GM12878 (cell line): Measurements from ENCODE around the gene PPIE. TPM values are rescaled to one million over a fixed set of nuclear protein-coding genes. Genes with fewer than 3 reads are reported as not detected.

Experiments used
- ATAC-seq: fragments of 200-7000 bp; cut with Tn5 transposase; 3 replicates; pipeline ENCODE4 v1.9.1; 2020; ENCODE audit warnings: mild to moderate bottlenecking, moderate library complexity
- BruUV-seq: library from RNA; stranded (reverse); fragments of 400-500 nt; replicated peaks from 2 replicates; lab custom pipeline; 2021; lab: Mats Ljungman, UMichigan
- CTCF ChIA-PET: fragments of 300-600 bp; sonication (Branson Sonifier 250); formaldehyde crosslinking; extraction: SDS; loops from one replicate; lab custom pipeline; 2021; ENCODE audit warnings: inconsistent platforms; lab: Yijun Ruan, JAX
- POLR2A ChIA-PET: fragments of 350-600 bp; formaldehyde crosslinking; extraction: SDS; loops from one replicate; lab custom pipeline; 2021; ENCODE audit warnings: inconsistent platforms; lab: Charles Lee
- RAD21 ChIA-PET: fragments of 300-600 bp; sonication (Branson Sonifier 250); formaldehyde crosslinking; loops from one replicate; lab custom pipeline; 2023; ENCODE audit warnings: antibody characterized with exemption; ENCODE audit not compliant: unreplicated experiment; lab: Charles Lee
- SMC1A ChIA-PET: fragments of 300-600 bp; sonication (Branson Sonifier 250); formaldehyde crosslinking; loops from one replicate; lab custom pipeline; 2023; ENCODE audit not compliant: unreplicated experiment, uncharacterized antibody; lab: Charles Lee
- DNase-seq: peaks from one replicate; pipeline ENCODE4 v3.0.0-alpha.2; 2011; ENCODE audit warnings: low read depth, low spot score
- FAIRE-seq: peaks from 3 replicates; lab custom pipeline; 2011; peaks lifted over from hg19 to GRCh38; lab: Jason Lieb, UNC
- H2AFZ ChIP-seq: 2 replicates; pipeline ENCODE4 v1.6.0; 2011; ENCODE audit warnings: low read depth, low read length, control low read depth; ENCODE audit not compliant: control insufficient read depth
- H3K27ac ChIP-seq: 2 replicates; pipeline ENCODE4 v1.5.1; 2011; ENCODE audit warnings: control low read depth; ENCODE audit not compliant: control insufficient read depth, insufficient read depth
- H3K27me3 ChIP-seq, 2 experiments: replicated peaks in 1 of 2; 2 replicates each; pipeline versions ENCODE4 v1.6.0 to v1.6.1; 2011; ENCODE audit warnings: low read length in 1 of 2; ENCODE audit not compliant: control insufficient read depth in 2 of 2, insufficient read depth in 2 of 2
- H3K36me3 ChIP-seq, 2 experiments: 2 replicates each; pipeline ENCODE4 v1.5.1; 2011; ENCODE audit warnings: low read length in 1 of 2; ENCODE audit not compliant: control insufficient read depth in 2 of 2, insufficient read depth in 2 of 2
- H3K4me1 ChIP-seq: 2 replicates; pipeline ENCODE4 v1.6.1; 2011; ENCODE audit warnings: mild to moderate bottlenecking, low read length, moderate library complexity, mixed read lengths; ENCODE audit not compliant: control insufficient read depth, insufficient read depth
- H3K4me2 ChIP-seq: 2 replicates; pipeline ENCODE4 v1.6.0; 2011; ENCODE audit warnings: control low read depth; ENCODE audit not compliant: control insufficient read depth, insufficient read depth
- H3K4me3 ChIP-seq: fragments of 200-600 bp; sonication (generic); 2 replicates; pipeline ENCODE4 v1.5.1; 2016
- H3K79me2 ChIP-seq: 2 replicates; pipeline ENCODE4 v1.6.0; 2011; ENCODE audit warnings: low read length; ENCODE audit not compliant: control insufficient read depth, insufficient read depth
- H3K9ac ChIP-seq: 2 replicates; pipeline ENCODE4 v1.8.0; 2011; ENCODE audit warnings: low read length, control low read depth, mixed read lengths; ENCODE audit not compliant: control insufficient read depth, insufficient read depth
- H3K9me3 ChIP-seq: replicated peaks from 3 replicates; pipeline ENCODE4 v1.5.1; 2011; ENCODE audit warnings: mild to moderate bottlenecking, low read length; ENCODE audit not compliant: control insufficient read depth, insufficient read depth
- H4K20me1 ChIP-seq: 2 replicates; pipeline ENCODE4 v1.6.0; 2011; ENCODE audit not compliant: control insufficient read depth, insufficient read depth
- ASH2L ChIP-seq: fragments of 300-600, 200-600 bp; sonication (generic); IDR thresholded peaks from 2 replicates; pipeline ENCODE4 v1.6.1; 2017; ENCODE audit warnings: low read depth, mild to moderate bottlenecking, borderline replicate concordance
- ETV6 ChIP-seq, 2 experiments: fragments of 450-650 bp in 1 of 2; IDR thresholded peaks in 1 of 2; conservative IDR thresholded peaks in 1 of 2; 2 replicates each; pipeline ENCODE4 v1.6.1; 2014; ENCODE audit warnings: antibody characterized with exemption in 1 of 2, borderline replicate concordance in 1 of 2, low read depth in 1 of 2, mild to moderate bottlenecking in 1 of 2, moderate library complexity in 1 of 2
- FOXM1 ChIP-seq: IDR thresholded peaks from 2 replicates; pipeline ENCODE4 v1.6.1; 2012; ENCODE audit warnings: low read depth, mild to moderate bottlenecking, inconsistent platforms, low read length, moderate library complexity
- HDAC6 ChIP-seq: fragments of 200-600 bp; sonication (generic); IDR thresholded peaks from one replicate; pipeline ENCODE4 v1.8.0; 2017; ENCODE audit warnings: antibody characterized with exemption; ENCODE audit not compliant: unreplicated experiment
- KAT2A ChIP-seq: conservative IDR thresholded peaks from 2 replicates; pipeline ENCODE4 v1.6.1; 2011; ENCODE audit warnings: low read depth, low read length; ENCODE audit not compliant: control insufficient read depth
- MYC ChIP-seq: IDR thresholded peaks from 2 replicates; pipeline ENCODE4 v1.6.1; 2011; ENCODE audit warnings: mild to moderate bottlenecking, low read length, moderate library complexity, inconsistent platforms; ENCODE audit not compliant: insufficient read depth, insufficient replicate concordance, insufficient read length, severe bottlenecking
- PAX5 ChIP-seq: IDR thresholded peaks from 2 replicates; pipeline ENCODE4 v1.6.1; 2011; ENCODE audit warnings: low read depth, low read length, borderline replicate concordance
- PAX8 ChIP-seq: fragments of 450-650 bp; IDR thresholded peaks from 2 replicates; pipeline ENCODE4 v1.6.1; 2017; ENCODE audit warnings: mild to moderate bottlenecking, moderate library complexity
- RB1 ChIP-seq: fragments of 450-650 bp; formaldehyde crosslinking; IDR thresholded peaks from 2 replicates; pipeline ENCODE4 v1.6.1; 2017; ENCODE audit warnings: mild to moderate bottlenecking, borderline replicate concordance
- WRNIP1 ChIP-seq: IDR thresholded peaks from 2 replicates; pipeline ENCODE4 v1.6.1; 2011; ENCODE audit warnings: low read depth, low read length, improper control_type of control experiment, borderline replicate concordance
- ZNF622 ChIP-seq: fragments of 450-650 bp; IDR thresholded peaks from 2 replicates; pipeline ENCODE4 v1.6.1; 2017; ENCODE audit warnings: mild to moderate bottlenecking, inconsistent platforms
- WGBS: methylation state at CpG from one replicate; pipeline ENCODE4 v1.1.6; 2016; ENCODE audit warnings: low lambda C conversion rate; ENCODE audit not compliant: insufficient replicate concordance, insufficient coverage; ENCODE audit errors: missing lambda C conversion rate; 5-methylcytosine and 5-hydroxymethylcytosine counted together
- in situ Hi-C: fragments of 300-500 bp; cut with MboI; formaldehyde crosslinking; loops from 9 replicates; pipeline ENCODE4 v1.14.3; 2018; ENCODE audit warnings: mixed read lengths
- intact Hi-C: fragments of 100-400 bp; cut with micrococcal nuclease; formaldehyde crosslinking; loops from one replicate; pipeline ENCODE4 v1.14.2; 2022; ENCODE audit not compliant: unreplicated experiment
- polyA plus RNA-seq, 11 experiments: library from polyadenylated mRNA; depleted of rRNA in 4 of 11; unstranded in 6 of 11; stranded (reverse) in 5 of 11; fragments of >200 nt; fragmentation: Nextera tagmentation in 4 of 11; fragmentation: Illumina TruSeq in 1 of 11; extraction: Ambion mirVana in 4 of 11; extraction: Trizol in 1 of 11; gene quantifications; 1 replicate in 1 of 11; 2 replicates in 10 of 11; pipeline versions ENCODE4 v1.2.1 to v1.2.3, GENCODE V29; 2011 to 2016; ENCODE audit warnings: inconsistent platforms in 2 of 11, missing spikeins in 2 of 11, low read depth in 1 of 11
- total RNA-seq, 4 experiments: library from RNA; depleted of rRNA in 3 of 4; stranded (reverse); fragments of >200 nt in 3 of 4; fragmentation: Illumina TruSeq in 1 of 4; extraction: Trizol in 1 of 4; gene quantifications; 2 replicates each; pipeline versions ENCODE4 v1.2.1 to v1.2.3, GENCODE V29; 2013 to 2021
- TF ChIP-seq, protein P1 (sequence below): fragments of 150-350 bp; IDR thresholded peaks from 2 replicates; pipeline ENCODE4 v1.6.1; 2014; ENCODE audit warnings: mild to moderate bottlenecking, low read depth, low read length
- TF ChIP-seq, protein P2 (sequence below): fragments of 450-650 bp; IDR thresholded peaks from 2 replicates; pipeline ENCODE4 v1.6.1; 2018; ENCODE audit warnings: mild to moderate bottlenecking, low read depth, moderate library complexity; ENCODE audit not compliant: partially characterized antibody
- TF ChIP-seq, protein P3 (sequence below): fragments of 450-650 bp; IDR thresholded peaks from 2 replicates; pipeline ENCODE4 v1.6.1; 2017; ENCODE audit warnings: mild to moderate bottlenecking

The PPIE gene
- total and polyA plus RNA-seq, 10 of the 15 experiments (the other 5 are each of a cell fraction or from before 2014, with no cell fraction given), result 36.6 to 163 (median 70.1) TPM

GRCh38 chr1:39711966-39712340 is 26.7 kb upstream of the PPIE start (continued):
- TF ChIP-seq, protein P1, sequence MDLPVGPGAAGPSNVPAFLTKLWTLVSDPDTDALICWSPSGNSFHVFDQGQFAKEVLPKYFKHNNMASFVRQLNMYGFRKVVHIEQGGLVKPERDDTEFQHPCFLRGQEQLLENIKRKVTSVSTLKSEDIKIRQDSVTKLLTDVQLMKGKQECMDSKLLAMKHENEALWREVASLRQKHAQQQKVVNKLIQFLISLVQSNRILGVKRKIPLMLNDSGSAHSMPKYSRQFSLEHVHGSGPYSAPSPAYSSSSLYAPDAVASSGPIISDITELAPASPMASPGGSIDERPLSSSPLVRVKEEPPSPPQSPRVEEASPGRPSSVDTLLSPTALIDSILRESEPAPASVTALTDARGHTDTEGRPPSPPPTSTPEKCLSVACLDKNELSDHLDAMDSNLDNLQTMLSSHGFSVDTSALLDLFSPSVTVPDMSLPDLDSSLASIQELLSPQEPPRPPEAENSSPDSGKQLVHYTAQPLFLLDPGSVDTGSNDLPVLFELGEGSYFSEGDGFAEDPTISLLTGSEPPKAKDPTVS, result no peak
- TF ChIP-seq RB1, result no peak
- TF ChIP-seq, protein P2, sequence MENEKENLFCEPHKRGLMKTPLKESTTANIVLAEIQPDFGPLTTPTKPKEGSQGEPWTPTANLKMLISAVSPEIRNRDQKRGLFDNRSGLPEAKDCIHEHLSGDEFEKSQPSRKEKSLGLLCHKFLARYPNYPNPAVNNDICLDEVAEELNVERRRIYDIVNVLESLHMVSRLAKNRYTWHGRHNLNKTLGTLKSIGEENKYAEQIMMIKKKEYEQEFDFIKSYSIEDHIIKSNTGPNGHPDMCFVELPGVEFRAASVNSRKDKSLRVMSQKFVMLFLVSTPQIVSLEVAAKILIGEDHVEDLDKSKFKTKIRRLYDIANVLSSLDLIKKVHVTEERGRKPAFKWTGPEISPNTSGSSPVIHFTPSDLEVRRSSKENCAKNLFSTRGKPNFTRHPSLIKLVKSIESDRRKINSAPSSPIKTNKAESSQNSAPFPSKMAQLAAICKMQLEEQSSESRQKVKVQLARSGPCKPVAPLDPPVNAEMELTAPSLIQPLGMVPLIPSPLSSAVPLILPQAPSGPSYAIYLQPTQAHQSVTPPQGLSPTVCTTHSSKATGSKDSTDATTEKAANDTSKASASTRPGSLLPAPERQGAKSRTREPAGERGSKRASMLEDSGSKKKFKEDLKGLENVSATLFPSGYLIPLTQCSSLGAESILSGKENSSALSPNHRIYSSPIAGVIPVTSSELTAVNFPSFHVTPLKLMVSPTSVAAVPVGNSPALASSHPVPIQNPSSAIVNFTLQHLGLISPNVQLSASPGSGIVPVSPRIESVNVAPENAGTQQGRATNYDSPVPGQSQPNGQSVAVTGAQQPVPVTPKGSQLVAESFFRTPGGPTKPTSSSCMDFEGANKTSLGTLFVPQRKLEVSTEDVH, result no peak
- no peak for TF ChIP-seq ETV6 (conservative IDR thresholded peaks at IDR 0.05 in 1 of 2, IDR thresholded peaks at IDR 0.05 in 1 of 2; ENCODE audit: borderline replicate concordance in 1 of 2, low read depth in 1 of 2)
- no peak for TF ChIP-seq PAX5
- no peak for TF ChIP-seq ZNF622

DNA sequence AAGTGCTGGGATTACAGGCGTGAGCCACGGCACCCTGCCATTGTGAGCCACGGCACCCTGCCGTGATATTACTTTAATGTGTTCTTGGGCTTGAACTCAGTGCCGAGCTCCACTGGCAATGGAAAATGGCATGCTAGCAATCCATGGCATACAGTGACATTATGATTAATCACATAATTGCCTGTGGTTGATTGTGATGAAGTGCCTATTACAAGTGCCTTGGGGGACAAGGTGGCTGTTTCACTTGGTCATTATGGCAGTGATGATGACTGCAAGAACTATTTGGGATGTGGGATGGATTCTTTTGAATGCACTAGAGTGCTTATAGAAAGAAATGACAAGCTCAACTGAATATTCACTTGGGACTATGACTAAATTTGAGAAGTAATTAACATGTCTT is 25.1 kb upstream of the PPIE start:
- H3K4me2 ChIP-seq, result no peak overlapping the region
- 72% methylated on average over 5 of the region's 5 CpGs for WGBS
- H4K20me1 ChIP-seq, result no peaks in the 10 kb centered on the region
- no peak overlapping the region for H2AFZ ChIP-seq
- 0 out of 4 replicates have a peak, but pooled peaks cover 0 to 2% of the 10 kb centered on the region in 2 experiments for H3K27me3 ChIP-seq
- no peak overlapping the region for H3K4me3 ChIP-seq
- no peak for DNase-seq
- no peak overlapping the region for H3K9ac ChIP-seq
- no TSS peak for BruUV-seq
- H3K27ac ChIP-seq, result no peak overlapping the region
- H3K36me3 ChIP-seq, result no peaks in the 10 kb centered on the region
- ATAC-seq, result no peak
- in situ Hi-C loops, result no loop called here
- FAIRE-seq, result no peak
- RAD21 ChIA-PET, result no interaction called here
- POLR2A ChIA-PET, result no interaction called here
- H3K9me3 ChIP-seq, result no peaks in the 10 kb centered on the region; the same call in 2 of the 3 replicates
- CTCF ChIA-PET, result interaction anchor here (0.6 to 2.1 kb wide), 8 partner anchors 39 to 136 kb away, joined by 3 to 7 read pairs (median 4); no protein-coding TSS in a partner anchor
- SMC1A ChIA-PET, result interaction anchor here (1.5 to 1.7 kb wide), 2 partner anchors 10 to 19 kb away, joined by 3 read pairs; no protein-coding TSS in a partner anchor
- no peaks in the 10 kb centered on the region for H3K4me1 ChIP-seq
- no peaks in the 10 kb centered on the region for H3K79me2 ChIP-seq
- TF ChIP-seq, protein P3, sequence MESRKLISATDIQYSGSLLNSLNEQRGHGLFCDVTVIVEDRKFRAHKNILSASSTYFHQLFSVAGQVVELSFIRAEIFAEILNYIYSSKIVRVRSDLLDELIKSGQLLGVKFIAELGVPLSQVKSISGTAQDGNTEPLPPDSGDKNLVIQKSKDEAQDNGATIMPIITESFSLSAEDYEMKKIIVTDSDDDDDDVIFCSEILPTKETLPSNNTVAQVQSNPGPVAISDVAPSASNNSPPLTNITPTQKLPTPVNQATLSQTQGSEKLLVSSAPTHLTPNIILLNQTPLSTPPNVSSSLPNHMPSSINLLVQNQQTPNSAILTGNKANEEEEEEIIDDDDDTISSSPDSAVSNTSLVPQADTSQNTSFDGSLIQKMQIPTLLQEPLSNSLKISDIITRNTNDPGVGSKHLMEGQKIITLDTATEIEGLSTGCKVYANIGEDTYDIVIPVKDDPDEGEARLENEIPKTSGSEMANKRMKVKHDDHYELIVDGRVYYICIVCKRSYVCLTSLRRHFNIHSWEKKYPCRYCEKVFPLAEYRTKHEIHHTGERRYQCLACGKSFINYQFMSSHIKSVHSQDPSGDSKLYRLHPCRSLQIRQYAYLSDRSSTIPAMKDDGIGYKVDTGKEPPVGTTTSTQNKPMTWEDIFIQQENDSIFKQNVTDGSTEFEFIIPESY, result no peak
- TF ChIP-seq MYC (no peak), ASH2L (no peak), FOXM1 (no peak), HDAC6 (no peak), PAX8 (no peak), WRNIP1 (no peak), KAT2A (no peak)
- intact Hi-C loops, result no loop called here
